Neural cell (in vitro differentiated cells): ENCODE measurements around the gene MUCL1. TPM values are rescaled to one million over a fixed set of nuclear protein-coding genes. Genes with fewer than 3 reads are reported as not detected.

Source experiments
- H2AFZ ChIP-seq: fragments of 200-600, 300-800 bp; sonication (generic), shearing (Covaris generic); 2 replicates; pipeline ENCODE4 v1.6.0; 2014; ENCODE audit warnings: low read depth, mild to moderate bottlenecking, antibody characterized with exemption, low read length, moderate library complexity
- H3F3A ChIP-seq: fragments of 200-600 bp; shearing (Covaris generic); 2 replicates; pipeline ENCODE4 v1.6.1; 2016; ENCODE audit warnings: mild to moderate bottlenecking, moderate library complexity, mixed read lengths, antibody characterized with exemption, low read length; ENCODE audit not compliant: insufficient read depth, poor library complexity, severe bottlenecking
- H3K27ac ChIP-seq: fragments of 200-600, 300-800 bp; sonication (generic), shearing (Covaris generic); 2 replicates; pipeline ENCODE4 v1.5.1; 2014; ENCODE audit warnings: mild to moderate bottlenecking, low read length, moderate library complexity
- H3K27me3 ChIP-seq: fragments of 300-800, 200-600 bp; sonication (generic), shearing (Covaris generic); 2 replicates; pipeline ENCODE4 v1.6.0; 2014; ENCODE audit warnings: mild to moderate bottlenecking, low read depth, low read length, moderate library complexity; ENCODE audit not compliant: insufficient read depth
- H3K36me3 ChIP-seq: fragments of 300-800, 200-600 bp; sonication (generic), shearing (Covaris generic); 2 replicates; pipeline ENCODE4 v1.5.1; 2014; ENCODE audit warnings: mild to moderate bottlenecking, antibody characterized with exemption, low read length, moderate library complexity; ENCODE audit not compliant: insufficient read depth
- H3K4me2 ChIP-seq: fragments of 300-800, 200-600 bp; sonication (generic), shearing (Covaris generic); 2 replicates; pipeline ENCODE4 v1.6.0; 2014; ENCODE audit warnings: mild to moderate bottlenecking, low read length
- H3K4me3 ChIP-seq: fragments of 300-800, 200-600 bp; sonication (generic), shearing (Covaris generic); 2 replicates; pipeline ENCODE4 v1.5.1; 2014; ENCODE audit warnings: mild to moderate bottlenecking, low read length, moderate library complexity
- H3K79me2 ChIP-seq: fragments of 200-600 bp; shearing (Covaris generic); replicated peaks from 2 replicates; pipeline ENCODE4 v1.6.0; 2014; ENCODE audit warnings: mild to moderate bottlenecking, low read length, moderate library complexity; ENCODE audit not compliant: insufficient read depth
- H3K9ac ChIP-seq: fragments of 300-800, 200-600 bp; sonication (generic), shearing (Covaris generic); 2 replicates; pipeline ENCODE4 v1.6.1; 2016; ENCODE audit warnings: mild to moderate bottlenecking, low read length, mixed read lengths
- H3K9me2 ChIP-seq: fragments of 200-600 bp; shearing (Covaris generic); 2 replicates; pipeline ENCODE4 v1.6.1; 2016; ENCODE audit warnings: mild to moderate bottlenecking, low read length, mixed read lengths; ENCODE audit not compliant: insufficient read depth
- H3K9me3 ChIP-seq: fragments of 200-600, 300-800 bp; sonication (generic), shearing (Covaris generic); 2 replicates; pipeline ENCODE4 v1.6.1; 2016; ENCODE audit warnings: mild to moderate bottlenecking, mixed run types, low read length, moderate library complexity, mixed read lengths
- H4K20me1 ChIP-seq: fragments of 200-600 bp; shearing (Covaris generic); 2 replicates; pipeline ENCODE4 v1.6.1; 2016; ENCODE audit warnings: mild to moderate bottlenecking, mixed run types; ENCODE audit not compliant: insufficient read depth
- EP300 ChIP-seq: fragments of 450-650 bp; conservative IDR thresholded peaks from 2 replicates; pipeline ENCODE4 v1.6.1; 2014; ENCODE audit warnings: antibody characterized with exemption, mild to moderate bottlenecking, moderate library complexity; ENCODE audit not compliant: poor library complexity, severe bottlenecking
- EZH2 ChIP-seq: fragments of 200-600, 300-800 bp; shearing (Covaris generic), sonication (generic); IDR thresholded peaks from 2 replicates; pipeline ENCODE4 v1.6.1; 2014; ENCODE audit warnings: antibody characterized with exemption, low read length, borderline replicate concordance, mild to moderate bottlenecking; ENCODE audit not compliant: insufficient read depth, poor library complexity, severe bottlenecking
- MXI1 ChIP-seq: fragments of 450-650 bp; conservative IDR thresholded peaks from 2 replicates; pipeline ENCODE4 v1.6.1; 2014; ENCODE audit warnings: antibody characterized with exemption, mild to moderate bottlenecking; ENCODE audit not compliant: poor library complexity, severe bottlenecking
- POLR2AphosphoS5 ChIP-seq: IDR thresholded peaks from 2 replicates; pipeline ENCODE4 v1.6.1; 2012
- RAD21 ChIP-seq: fragments of 450-650 bp; conservative IDR thresholded peaks from 2 replicates; pipeline ENCODE4 v1.6.1; 2014; ENCODE audit warnings: antibody characterized with exemption, mild to moderate bottlenecking, moderate library complexity
- SMC3 ChIP-seq: fragments of 450-650 bp; conservative IDR thresholded peaks from 2 replicates; pipeline ENCODE4 v1.6.1; 2014; ENCODE audit warnings: antibody characterized with exemption, mild to moderate bottlenecking, moderate library complexity; ENCODE audit not compliant: poor library complexity
- TAF1 ChIP-seq: IDR thresholded peaks from 2 replicates; pipeline ENCODE4 v1.6.1; 2012; ENCODE audit warnings: low read depth
- polyA minus RNA-seq: library from RNA; depleted of rRNA, polyadenylated mRNA; stranded (reverse); fragments of >200 nt; gene quantifications from 2 replicates; pipeline ENCODE4 v1.2.3, GENCODE V29; 2014
- polyA plus RNA-seq: library from polyadenylated mRNA; depleted of rRNA; stranded (reverse); fragments of >200 nt; gene quantifications from 2 replicates; pipeline ENCODE4 v1.2.3, GENCODE V29; 2014
- TF ChIP-seq, protein P1 (sequence below): fragments of 450-650 bp; IDR thresholded peaks from 2 replicates; pipeline ENCODE4 v1.5.1; 2014; ENCODE audit warnings: antibody characterized with exemption, mild to moderate bottlenecking, moderate library complexity; ENCODE audit not compliant: poor library complexity, severe bottlenecking
- TF ChIP-seq, protein P2 (sequence below): IDR thresholded peaks from 2 replicates; pipeline ENCODE4 v1.6.1; 2012; ENCODE audit warnings: borderline replicate concordance

Gene MUCL1
- not detected in 2 replicates for polyA plus RNA-seq
- not detected in 2 replicates for polyA minus RNA-seq

DNA sequence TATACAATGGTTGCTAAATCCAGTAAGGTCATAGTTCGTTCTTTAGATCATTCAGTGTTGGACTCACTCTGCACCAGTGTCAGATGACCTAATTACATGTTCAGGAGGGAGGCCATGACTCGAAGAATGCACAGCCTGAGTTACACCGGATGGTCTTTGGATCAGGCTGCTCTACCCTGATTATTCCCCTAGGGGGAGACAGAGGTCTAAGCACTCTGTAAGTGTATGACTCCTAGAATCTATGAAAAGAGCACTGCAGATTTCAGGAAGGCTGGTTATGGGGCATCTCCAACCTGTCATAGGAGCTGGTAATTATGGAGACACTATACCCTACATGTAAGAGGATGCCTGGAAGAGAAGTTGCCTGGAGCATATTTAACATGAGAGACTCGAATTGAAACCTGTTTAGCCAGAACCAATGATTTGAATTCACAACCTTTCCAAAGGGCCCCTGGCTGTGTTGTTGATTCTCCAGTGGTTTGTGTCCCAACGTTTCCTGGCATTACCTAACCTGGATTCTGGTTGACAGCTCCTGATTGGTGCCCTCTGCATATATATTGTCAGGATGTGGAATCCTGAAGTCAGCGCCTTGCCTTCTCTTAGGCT is at the start of gene MUCL1:
MUCL1 (plus strand) TSS at position 584 of the 606 bp plus-strand sequence. CDS start 67 bp downstream, outside the sequence.
- no peak within 1 kb of the TSS for H3K27ac ChIP-seq
- H3K4me2 ChIP-seq = no peak within 1 kb of the TSS
- H3F3A ChIP-seq = no peaks in the 10 kb centered on the region
- peak; percentile 58 for TF ChIP-seq SMC3
- TF ChIP-seq TAF1 = no peak
- TF ChIP-seq, protein P1, sequence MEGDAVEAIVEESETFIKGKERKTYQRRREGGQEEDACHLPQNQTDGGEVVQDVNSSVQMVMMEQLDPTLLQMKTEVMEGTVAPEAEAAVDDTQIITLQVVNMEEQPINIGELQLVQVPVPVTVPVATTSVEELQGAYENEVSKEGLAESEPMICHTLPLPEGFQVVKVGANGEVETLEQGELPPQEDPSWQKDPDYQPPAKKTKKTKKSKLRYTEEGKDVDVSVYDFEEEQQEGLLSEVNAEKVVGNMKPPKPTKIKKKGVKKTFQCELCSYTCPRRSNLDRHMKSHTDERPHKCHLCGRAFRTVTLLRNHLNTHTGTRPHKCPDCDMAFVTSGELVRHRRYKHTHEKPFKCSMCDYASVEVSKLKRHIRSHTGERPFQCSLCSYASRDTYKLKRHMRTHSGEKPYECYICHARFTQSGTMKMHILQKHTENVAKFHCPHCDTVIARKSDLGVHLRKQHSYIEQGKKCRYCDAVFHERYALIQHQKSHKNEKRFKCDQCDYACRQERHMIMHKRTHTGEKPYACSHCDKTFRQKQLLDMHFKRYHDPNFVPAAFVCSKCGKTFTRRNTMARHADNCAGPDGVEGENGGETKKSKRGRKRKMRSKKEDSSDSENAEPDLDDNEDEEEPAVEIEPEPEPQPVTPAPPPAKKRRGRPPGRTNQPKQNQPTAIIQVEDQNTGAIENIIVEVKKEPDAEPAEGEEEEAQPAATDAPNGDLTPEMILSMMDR = peak; percentile 64
- TF ChIP-seq RAD21 = peak; percentile 64
- no peak for TF ChIP-seq POLR2AphosphoS5
- no peak within 1 kb of the TSS for H3K9ac ChIP-seq
- H3K9me3 ChIP-seq = no peaks in the 10 kb centered on the region
- H3K4me3 ChIP-seq = no peak within 1 kb of the TSS
- no peaks in the 10 kb centered on the region for H3K9me2 ChIP-seq
- no peaks in the 10 kb centered on the region for H3K27me3 ChIP-seq
- no peak within 1 kb of the TSS for H2AFZ ChIP-seq
- no peaks in the 10 kb centered on the region for H3K36me3 ChIP-seq
- no peaks in the 10 kb centered on the region for H3K79me2 ChIP-seq
- no peaks in the 10 kb centered on the region for H4K20me1 ChIP-seq

DNA sequence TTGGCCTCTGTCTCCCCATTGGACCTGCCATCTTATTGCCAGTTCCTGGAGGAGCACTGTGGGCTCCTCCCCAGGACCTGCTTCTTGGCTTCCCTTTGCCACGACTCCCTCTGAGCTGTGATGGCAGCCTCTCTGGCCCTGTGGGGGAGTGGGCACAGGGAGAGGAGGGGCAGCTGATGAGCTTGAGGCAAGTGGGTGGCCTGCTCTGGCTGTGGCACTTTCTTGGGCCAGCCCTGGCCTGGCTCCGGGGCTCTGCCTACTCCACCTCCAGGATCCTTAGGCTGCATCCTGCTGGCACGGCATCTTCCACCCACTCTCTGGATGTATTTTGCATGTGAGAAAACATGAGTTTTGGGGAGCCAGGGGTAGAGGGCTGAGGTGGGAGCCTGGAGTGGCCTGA is 32.6 kb upstream of the MUCL1 start:
- Histone ChIP-seq H3K9me2 (no peaks in the 10 kb centered on the region), H3K27me3 (no peaks in the 10 kb centered on the region), H2AFZ (no peak overlapping the region), H4K20me1 (no peaks in the 10 kb centered on the region), H3K27ac (no peak overlapping the region), H3K4me3 (no peak overlapping the region), H3K9me3 (no peaks in the 10 kb centered on the region), H3K79me2 (no peaks in the 10 kb centered on the region), H3K9ac (no peak overlapping the region), H3K36me3 (no peaks in the 10 kb centered on the region), H3F3A (no peaks in the 10 kb centered on the region), H3K4me2 (no peak overlapping the region)
- TF ChIP-seq EZH2 (no peak), RAD21 (no peak), EP300 (no peak), SMC3 (no peak), POLR2AphosphoS5 (no peak), MXI1 (no peak), TAF1 (no peak)
- TF ChIP-seq, protein P2, sequence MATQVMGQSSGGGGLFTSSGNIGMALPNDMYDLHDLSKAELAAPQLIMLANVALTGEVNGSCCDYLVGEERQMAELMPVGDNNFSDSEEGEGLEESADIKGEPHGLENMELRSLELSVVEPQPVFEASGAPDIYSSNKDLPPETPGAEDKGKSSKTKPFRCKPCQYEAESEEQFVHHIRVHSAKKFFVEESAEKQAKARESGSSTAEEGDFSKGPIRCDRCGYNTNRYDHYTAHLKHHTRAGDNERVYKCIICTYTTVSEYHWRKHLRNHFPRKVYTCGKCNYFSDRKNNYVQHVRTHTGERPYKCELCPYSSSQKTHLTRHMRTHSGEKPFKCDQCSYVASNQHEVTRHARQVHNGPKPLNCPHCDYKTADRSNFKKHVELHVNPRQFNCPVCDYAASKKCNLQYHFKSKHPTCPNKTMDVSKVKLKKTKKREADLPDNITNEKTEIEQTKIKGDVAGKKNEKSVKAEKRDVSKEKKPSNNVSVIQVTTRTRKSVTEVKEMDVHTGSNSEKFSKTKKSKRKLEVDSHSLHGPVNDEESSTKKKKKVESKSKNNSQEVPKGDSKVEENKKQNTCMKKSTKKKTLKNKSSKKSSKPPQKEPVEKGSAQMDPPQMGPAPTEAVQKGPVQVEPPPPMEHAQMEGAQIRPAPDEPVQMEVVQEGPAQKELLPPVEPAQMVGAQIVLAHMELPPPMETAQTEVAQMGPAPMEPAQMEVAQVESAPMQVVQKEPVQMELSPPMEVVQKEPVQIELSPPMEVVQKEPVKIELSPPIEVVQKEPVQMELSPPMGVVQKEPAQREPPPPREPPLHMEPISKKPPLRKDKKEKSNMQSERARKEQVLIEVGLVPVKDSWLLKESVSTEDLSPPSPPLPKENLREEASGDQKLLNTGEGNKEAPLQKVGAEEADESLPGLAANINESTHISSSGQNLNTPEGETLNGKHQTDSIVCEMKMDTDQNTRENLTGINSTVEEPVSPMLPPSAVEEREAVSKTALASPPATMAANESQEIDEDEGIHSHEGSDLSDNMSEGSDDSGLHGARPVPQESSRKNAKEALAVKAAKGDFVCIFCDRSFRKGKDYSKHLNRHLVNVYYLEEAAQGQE = no peak
- TF ChIP-seq, protein P1 = no peak
